ENCODE data around the gene DNHD1. TPM values are rescaled to one million over a fixed set of nuclear protein-coding genes. Genes with fewer than 3 reads are reported as not detected.

DNHD1 gene
- total RNA-seq, 6 experiments from 2014 or later, result 1.9 to 10.3 (median 6.1) TPM

DNA sequence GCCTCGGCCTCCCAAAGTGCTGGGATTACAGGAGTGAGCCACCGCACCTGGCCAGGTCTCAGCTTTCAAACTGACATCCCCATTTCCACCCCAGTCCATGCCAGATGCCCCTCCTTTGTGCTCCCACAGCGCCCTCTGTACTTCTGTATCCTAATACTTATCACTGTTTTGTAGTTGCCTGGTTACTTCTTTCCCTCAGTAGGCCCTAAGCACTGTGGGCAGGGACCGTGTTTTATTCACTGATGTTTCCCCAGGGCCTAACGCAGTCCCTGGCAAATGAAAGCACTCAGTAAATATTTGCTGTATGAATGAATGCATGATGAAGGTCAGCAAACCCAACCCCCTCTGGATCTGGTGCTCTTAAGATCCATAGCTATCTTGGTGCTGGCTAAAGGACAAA lies 21.1 kb upstream of the DNHD1 start:
- intact Hi-C loops (cut with DNase I), result no loop called here
- no peak for DNase-seq
- Histone ChIP-seq H3K4me3 (no peak overlapping the region), H3K9me3 (no peaks in the 10 kb centered on the region), H3K27ac (no peak overlapping the region), H3K27me3 (no peaks in the 10 kb centered on the region), H3K36me3 (peaks cover 0 to 24% (median 7%) of the 10 kb centered on the region in 4 donors), H3K4me1 (peaks cover 0 to 25% (median 3%) of the 10 kb centered on the region in 4 donors)
- no peak for TF ChIP-seq POLR2A (IDR thresholded peaks at IDR 0.05)
- TF ChIP-seq, protein P1, sequence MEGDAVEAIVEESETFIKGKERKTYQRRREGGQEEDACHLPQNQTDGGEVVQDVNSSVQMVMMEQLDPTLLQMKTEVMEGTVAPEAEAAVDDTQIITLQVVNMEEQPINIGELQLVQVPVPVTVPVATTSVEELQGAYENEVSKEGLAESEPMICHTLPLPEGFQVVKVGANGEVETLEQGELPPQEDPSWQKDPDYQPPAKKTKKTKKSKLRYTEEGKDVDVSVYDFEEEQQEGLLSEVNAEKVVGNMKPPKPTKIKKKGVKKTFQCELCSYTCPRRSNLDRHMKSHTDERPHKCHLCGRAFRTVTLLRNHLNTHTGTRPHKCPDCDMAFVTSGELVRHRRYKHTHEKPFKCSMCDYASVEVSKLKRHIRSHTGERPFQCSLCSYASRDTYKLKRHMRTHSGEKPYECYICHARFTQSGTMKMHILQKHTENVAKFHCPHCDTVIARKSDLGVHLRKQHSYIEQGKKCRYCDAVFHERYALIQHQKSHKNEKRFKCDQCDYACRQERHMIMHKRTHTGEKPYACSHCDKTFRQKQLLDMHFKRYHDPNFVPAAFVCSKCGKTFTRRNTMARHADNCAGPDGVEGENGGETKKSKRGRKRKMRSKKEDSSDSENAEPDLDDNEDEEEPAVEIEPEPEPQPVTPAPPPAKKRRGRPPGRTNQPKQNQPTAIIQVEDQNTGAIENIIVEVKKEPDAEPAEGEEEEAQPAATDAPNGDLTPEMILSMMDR (IDR thresholded peaks at IDR 0.05), result no peak
- 56% methylated on average over 5 of the region's 5 CpGs for WGBS (ENCODE audit: insufficient coverage, low coverage, low lambda C conversion rate, missing lambda C conversion rate)
- ATAC-seq, result peak in 2 of 4 donors; percentile 5 to 12

DNA sequence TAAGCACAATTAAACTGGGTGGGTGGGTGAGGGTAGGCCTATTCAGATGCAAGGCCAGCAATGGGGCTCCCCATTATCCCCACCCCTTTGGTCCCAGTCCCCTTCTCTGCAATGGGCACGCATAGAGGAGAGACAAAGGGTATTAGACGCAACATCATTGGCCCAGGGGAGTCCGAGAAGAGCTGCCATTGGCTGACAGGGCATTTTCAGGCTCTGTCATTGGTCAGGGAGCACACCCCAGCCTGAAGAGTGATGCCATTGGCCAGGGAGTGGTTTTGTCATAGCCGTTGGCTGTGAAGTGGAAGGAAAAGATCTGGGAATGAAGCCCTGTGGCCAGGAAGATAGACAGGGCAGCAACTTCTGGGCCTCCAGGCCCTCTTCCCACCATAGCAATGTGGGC lies 20.5 kb upstream of the DNHD1 start:
- no peak for ATAC-seq
- TF ChIP-seq, protein P1 (IDR thresholded peaks at IDR 0.05), result no peak
- no peak for TF ChIP-seq POLR2A (IDR thresholded peaks at IDR 0.05)
- H3K9me3 ChIP-seq, result no peaks in the 10 kb centered on the region
- intact Hi-C loops (cut with DNase I), result no loop called here
- H3K27ac ChIP-seq, result no peak overlapping the region
- no peak overlapping the region for H3K4me3 ChIP-seq
- peaks cover 0 to 25% (median 3%) of the 10 kb centered on the region in 4 donors for H3K4me1 ChIP-seq
- DNase-seq, result no peak
- H3K36me3 ChIP-seq, result peaks cover 0 to 24% (median 7%) of the 10 kb centered on the region in 4 donors
- WGBS (ENCODE audit: insufficient coverage, low coverage, low lambda C conversion rate, missing lambda C conversion rate), result 92% methylated on average over 2 of the region's 4 CpGs
- no peaks in the 10 kb centered on the region for H3K27me3 ChIP-seq

DNA sequence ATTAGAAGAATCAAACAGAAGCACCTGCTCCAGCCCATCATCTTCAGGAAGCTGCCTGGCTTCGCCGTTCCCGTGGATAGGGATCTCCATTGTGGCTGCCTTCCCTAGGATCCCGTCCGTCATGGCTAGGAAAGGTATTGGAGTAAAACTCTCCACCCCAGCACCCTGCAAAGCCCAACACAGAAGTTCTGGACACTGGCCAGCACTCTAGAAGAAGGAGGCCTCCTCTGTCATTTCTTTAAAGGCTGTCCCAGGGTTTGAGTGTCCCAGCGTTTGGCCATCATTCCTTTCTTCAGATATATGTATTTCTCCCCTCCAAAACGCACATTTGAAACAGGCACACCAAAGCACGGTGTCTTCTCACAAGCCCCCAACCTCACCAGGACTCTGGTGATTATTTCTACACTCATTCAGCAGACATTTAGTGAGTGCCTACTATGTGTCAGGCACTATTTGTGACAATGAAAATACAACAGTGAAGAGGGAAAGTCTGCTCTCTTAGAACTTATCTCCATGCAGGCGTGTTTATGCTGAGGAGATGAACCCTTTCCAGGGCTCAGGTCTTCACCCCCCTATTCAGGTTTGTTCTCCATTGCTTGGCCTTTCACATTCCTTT lies 16.7 kb upstream of the DNHD1 start:
- 55% methylated on average over 6 of the region's 9 CpGs for WGBS (ENCODE audit: insufficient coverage, low coverage, low lambda C conversion rate, missing lambda C conversion rate)
- Histone ChIP-seq H3K27ac (peak overlapping the region; percentile 81 to 90 (median 87)), H3K9me3 (no peaks in the 10 kb centered on the region), H3K27me3 (no peaks in the 10 kb centered on the region), H3K4me1 (peaks cover 0 to 27% (median 3%) of the 10 kb centered on the region in 4 donors), H3K4me3 (peak overlapping the region; percentile 59 to 82 (median 73)), H3K36me3 (peaks cover 0 to 50% (median 9%) of the 10 kb centered on the region in 4 donors)
- ATAC-seq (no peak), DNase-seq (no peak)
- intact Hi-C loops (cut with DNase I), result no loop called here
- TF ChIP-seq POLR2A (IDR thresholded peaks at IDR 0.05), result no peak
- TF ChIP-seq, protein P1 (IDR thresholded peaks at IDR 0.05), result no peak

DNA sequence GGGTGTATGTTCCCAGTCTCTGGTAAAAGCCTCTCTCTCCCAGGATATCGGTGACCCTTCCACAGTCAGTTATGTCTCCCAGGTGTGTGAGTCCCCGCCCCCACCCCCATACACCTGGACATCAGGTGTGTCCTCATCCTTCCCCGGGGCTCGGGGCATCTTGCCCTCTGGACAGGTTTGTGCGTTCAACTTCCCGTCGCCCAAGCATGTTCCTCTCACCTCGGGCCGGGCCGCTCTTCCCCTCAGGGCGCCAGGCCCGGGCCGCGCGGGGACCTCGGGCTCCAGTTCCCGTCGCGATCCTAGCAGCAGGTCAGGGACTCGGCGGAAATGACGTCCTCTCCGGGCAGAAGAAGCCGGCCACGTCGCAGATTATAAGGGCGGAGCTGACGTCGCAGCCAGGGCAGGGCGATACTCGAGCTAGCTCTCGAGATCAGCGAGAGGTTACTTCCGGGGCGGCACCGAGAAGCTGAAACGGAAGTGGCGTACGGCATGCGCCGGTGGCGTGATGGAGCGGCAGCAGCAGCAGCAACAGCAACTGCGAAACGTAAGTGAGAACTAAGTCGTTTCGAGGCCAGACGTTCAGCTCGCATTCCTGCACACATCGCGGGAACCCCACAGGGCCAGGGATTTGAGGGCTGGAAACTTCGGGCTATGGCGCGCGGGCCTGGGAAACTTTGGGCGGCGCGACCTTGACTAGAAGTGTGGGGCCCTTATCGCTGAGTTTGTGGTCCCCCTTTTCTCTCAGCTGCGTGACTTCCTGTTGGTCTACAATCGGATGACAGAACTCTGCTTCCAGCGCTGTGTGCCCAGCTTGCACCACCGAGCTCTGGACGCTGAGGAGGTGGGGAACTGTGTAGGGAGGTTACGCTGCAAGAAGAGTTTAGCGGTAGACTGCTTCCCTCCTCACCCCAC lies 15.8 kb upstream of the DNHD1 start, which contains the start of the genes ARFIP2 and TIMM10B:
TSS of gene ARFIP2 (minus strand) at position 320 of the 912 bp plus-strand sequence. CDS start 910 bp downstream, outside the sequence.
TSS of gene TIMM10B (plus strand) at position 490 of the 912 bp plus-strand sequence. CDS start at position 506, 16 bp downstream.
- no peaks in the 10 kb centered on the region for H3K9me3 ChIP-seq
- peaks cover 0 to 59% (median 9%) of the 10 kb centered on the region in 4 donors for H3K36me3 ChIP-seq
- H3K4me1 ChIP-seq, result peaks cover 0 to 21% (median 3%) of the 10 kb centered on the region in 4 donors
- 0% methylated on average over 29 of the region's 66 CpGs for WGBS (ENCODE audit: insufficient coverage, low coverage, low lambda C conversion rate, missing lambda C conversion rate)
- peak within 1 kb of the TSS; percentile 59 to 82 (median 73) for H3K4me3 ChIP-seq
- DNase-seq (peak; percentile 99 to 100 (median 100)), ATAC-seq (peak; percentile 98 to 99 (median 98))
- H3K27me3 ChIP-seq, result no peaks in the 10 kb centered on the region
- TF ChIP-seq, protein P1 (IDR thresholded peaks at IDR 0.05), result no peak
- peak; percentile 85 for TF ChIP-seq POLR2A (IDR thresholded peaks at IDR 0.05)
- intact Hi-C loops (cut with DNase I), result no loop called here
- peak within 1 kb of the TSS; percentile 81 to 90 (median 87) for H3K27ac ChIP-seq
